Fibroblast of lung (primary cell): Measurements from ENCODE around the gene MGAT4A.
A peak's percentile ranks its signal among the peaks of the same experiment; 100 is the strongest.

Experiments
- CTCF ChIP-seq, 2 donors: IDR thresholded peaks in 1 of 2; conservative IDR thresholded peaks in 1 of 2; 1 replicate in 1 of 2; 2 replicates in 1 of 2; pipeline ENCODE4 v1.5.1; 2011 to 2012; ENCODE audit warnings: low read length in 2 of 2, control low read depth in 1 of 2, inconsistent platforms in 1 of 2, low read depth in 1 of 2, mild to moderate bottlenecking in 1 of 2
- EZH2 ChIP-seq: IDR thresholded peaks from 2 replicates; pipeline ENCODE4 v1.5.1; 2012; ENCODE audit warnings: low read length, control low read depth, mild to moderate bottlenecking; ENCODE audit errors: missing control alignments

DNA sequence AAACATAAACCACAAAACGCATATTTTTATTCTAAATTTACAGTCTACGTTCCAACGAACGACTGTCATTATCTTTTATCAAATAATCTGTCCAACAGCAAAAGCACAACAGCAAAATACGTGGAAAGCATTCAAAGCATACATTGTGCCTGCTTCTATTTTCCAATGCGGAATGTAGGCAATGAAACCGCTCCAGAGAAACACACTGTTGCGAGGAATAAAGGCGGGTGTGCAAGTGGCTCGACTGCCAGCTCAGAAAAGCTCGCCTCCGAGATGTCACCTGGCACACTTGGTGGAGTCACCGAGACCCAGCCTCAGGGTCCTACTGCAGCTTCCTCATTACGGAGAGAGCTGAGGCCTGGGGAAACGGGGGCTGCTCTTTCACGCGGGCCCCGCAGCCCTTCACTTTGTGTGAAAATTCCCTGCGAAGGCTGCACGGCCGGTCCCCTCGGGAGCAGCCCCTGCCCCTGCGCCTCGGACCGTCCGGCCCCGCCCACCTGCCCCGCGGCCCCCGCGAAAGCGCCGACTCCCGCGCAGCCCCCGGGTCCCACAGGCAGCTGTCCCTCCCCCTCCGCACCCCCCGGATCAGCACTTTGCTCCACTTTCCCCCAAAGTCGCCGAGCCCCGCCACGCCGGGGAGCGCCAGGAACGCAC is 752 bp downstream of the MGAT4A start:
- TF ChIP-seq CTCF (conservative IDR thresholded peaks at IDR 0.05 in 1 of 2, IDR thresholded peaks at IDR 0.05 in 1 of 2; ENCODE audit: low read depth in 1 of 2, low read length in 2 of 2) (no peak), EZH2 (peak; percentile 88)
